Astrocyte of the cerebellum (primary cell): ENCODE results near the gene IRF8.
"Not testable (repeated sequence)": the region's sequence is repeated elsewhere in the genome, so short reads cannot be mapped to it uniquely, and the experiment has no call there.

Experiments used
- DNase-seq: peaks from one replicate; pipeline ENCODE4 v3.0.0-alpha.2; 2011; ENCODE audit warnings: low read depth
- H3K4me3 ChIP-seq: 2 replicates; pipeline ENCODE4 v1.5.1; 2011; ENCODE audit warnings: mild to moderate bottlenecking, low read depth, low read length, moderate library complexity
- CTCF ChIP-seq: IDR thresholded peaks from 2 replicates; pipeline ENCODE4 v1.5.1; 2012; ENCODE audit warnings: low read length, low read depth, moderate library complexity, mild to moderate bottlenecking; ENCODE audit errors: missing control alignments
- in situ Hi-C: cut with HindIII; loops from 2 replicates; pipeline ENCODE4 v1.10.0; 2017; ENCODE audit warnings: low sequenced_read_pairs

The IRF8 gene

DNA sequence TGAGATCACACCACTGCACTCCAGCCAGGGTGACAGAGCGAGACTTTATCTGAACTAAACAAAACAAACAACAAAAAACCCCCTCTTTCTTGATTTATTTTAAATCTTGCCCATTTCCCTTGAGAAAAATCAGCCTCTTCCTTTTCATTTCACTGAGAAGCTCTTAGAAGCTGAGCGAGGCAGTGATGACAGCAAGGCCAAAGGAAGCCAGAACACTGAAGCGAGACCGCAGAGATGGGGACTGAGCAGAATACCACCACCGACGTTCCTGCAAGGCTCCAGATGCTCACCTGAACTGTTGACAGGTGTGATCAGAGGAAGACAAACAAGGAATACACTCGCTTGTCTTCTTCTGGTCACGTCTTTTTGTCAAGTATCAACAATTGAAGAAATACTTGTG is 30.5 kb upstream of the IRF8 start:
- DNase-seq, result no peak
- in situ Hi-C loops, result no loop called here
- no peak overlapping the region for H3K4me3 ChIP-seq
- TF ChIP-seq CTCF, result no peak

GRCh38 chr16:85869206-85869605 is 29.8 kb upstream of the IRF8 start:
- H3K4me3 ChIP-seq, result no peak overlapping the region
- in situ Hi-C loops, result no loop called here
- no peak for DNase-seq
- no peak for TF ChIP-seq CTCF

- no peak overlapping the region for H3K4me3 ChIP-seq
- no peak for TF ChIP-seq CTCF
- in situ Hi-C loops, result no loop called here
- no peak for DNase-seq
Measured at GRCh38 chr16:85869785-85870558, 29.0 kb upstream of the IRF8 start.

DNA sequence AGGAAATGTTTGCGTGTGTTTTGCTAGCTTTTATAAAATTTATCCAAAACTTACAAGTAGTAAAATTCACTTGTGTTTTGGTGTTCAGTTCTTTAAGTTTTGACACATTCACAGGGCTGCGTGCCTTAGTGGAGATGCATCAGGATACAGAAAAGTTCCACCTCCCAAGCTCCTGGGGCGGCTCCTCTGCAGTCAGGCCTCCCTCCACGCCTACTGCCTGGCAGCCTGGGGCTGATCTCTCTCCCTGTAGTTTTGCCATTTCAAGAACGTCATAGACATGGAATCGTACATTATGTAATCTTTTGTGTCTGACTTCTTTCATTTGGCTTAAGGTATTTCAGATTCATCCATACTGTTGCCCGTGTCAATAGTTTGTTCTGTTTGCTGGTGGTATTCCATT is 27.2 kb upstream of the IRF8 start:
- TF ChIP-seq CTCF, result no peak
- H3K4me3 ChIP-seq, result no peak overlapping the region
- in situ Hi-C loops, result no loop called here
- DNase-seq, result no peak

- DNase-seq, result no peak
- no peak overlapping the region for H3K4me3 ChIP-seq
- in situ Hi-C loops, result no loop called here
- no peak for TF ChIP-seq CTCF
Measured at GRCh38 chr16:85872734-85873133, 26.2 kb upstream of the IRF8 start.

- TF ChIP-seq CTCF, result no peak
- no peak overlapping the region for H3K4me3 ChIP-seq
- in situ Hi-C loops, result no loop called here
- no peak for DNase-seq
Measured at GRCh38 chr16:85873153-85873552, 25.8 kb upstream of the IRF8 start.

- H3K4me3 ChIP-seq, DNase-seq, in situ Hi-C loops: not testable (repeated sequence)
Measured at GRCh38 chr16:85874031-85874430, 24.9 kb upstream of the IRF8 start.
